A549 (cell line): ENCODE results near the gene PDLIM3.

ENCODE experiments used
- BHLHE40 ChIP-seq: IDR thresholded peaks from 2 replicates; pipeline ENCODE4 v1.6.1; 2012; ENCODE audit warnings: low read depth, low read length, inconsistent platforms
- CHD2 ChIP-seq: fragments of 150-350 bp; IDR thresholded peaks from 2 replicates; pipeline ENCODE4 v1.6.1; 2014; ENCODE audit warnings: low read length; ENCODE audit not compliant: partially characterized antibody
- CHD4 ChIP-seq: fragments of 200-600 bp; sonication (generic); IDR thresholded peaks from 2 replicates; pipeline ENCODE4 v1.6.1; 2016; ENCODE audit warnings: antibody characterized with exemption, mild to moderate bottlenecking, borderline replicate concordance
- EP300 ChIP-seq, 2 experiments: fragments of >200 bp; sonication (Bioruptor Twin); formaldehyde crosslinking; IDR thresholded peaks; 2 replicates in 1 of 2; 3 replicates in 1 of 2; pipeline ENCODE4 v1.6.1; 2016 to 2017
- HEYL ChIP-seq: fragments of 250-450 bp; sonication (Bioruptor Pico); IDR thresholded peaks from 2 replicates; pipeline ENCODE4 v1.8.0; 2021; ENCODE audit warnings: mild to moderate bottlenecking, moderate library complexity
- MAX ChIP-seq: IDR thresholded peaks from 2 replicates; pipeline ENCODE4 v1.6.1; 2012
- PHF8 ChIP-seq: fragments of 200-600 bp; sonication (generic); IDR thresholded peaks from 2 replicates; pipeline ENCODE4 v1.6.1; 2016; ENCODE audit warnings: low read depth, mild to moderate bottlenecking, antibody characterized with exemption, moderate library complexity, borderline replicate concordance
- POLR2A ChIP-seq: IDR thresholded peaks from 2 replicates; pipeline ENCODE4 v1.6.1; 2012; ENCODE audit warnings: mild to moderate bottlenecking, low read length
- RAD21 ChIP-seq, 2 experiments: fragments of >200 bp in 1 of 2; sonication (Bioruptor Twin) in 1 of 2; formaldehyde crosslinking in 1 of 2; IDR thresholded peaks in 1 of 2; conservative IDR thresholded peaks in 1 of 2; 2 replicates in 1 of 2; 3 replicates in 1 of 2; pipeline ENCODE4 v1.6.1; 2012 to 2018; ENCODE audit warnings: inconsistent platforms in 1 of 2
- RCOR1 ChIP-seq: fragments of 150-350 bp; IDR thresholded peaks from 2 replicates; pipeline ENCODE4 v1.6.1; 2014; ENCODE audit warnings: antibody characterized with exemption, low read length, low read depth
- REST ChIP-seq: fragments of 200-600 bp; sonication (generic); IDR thresholded peaks from 2 replicates; pipeline ENCODE4 v1.6.1; 2016; ENCODE audit warnings: antibody characterized with exemption, mild to moderate bottlenecking, moderate library complexity
- TF ChIP-seq, protein P1 (sequence below): IDR thresholded peaks from 2 replicates; pipeline ENCODE4 v1.6.1; 2012
- TF ChIP-seq, protein P2 (sequence below): fragments of 150-350 bp; IDR thresholded peaks from 2 replicates; pipeline ENCODE4 v1.6.1; 2014; ENCODE audit warnings: low read depth, mild to moderate bottlenecking, low read length
- TF ChIP-seq, protein P3 (sequence below): fragments of >200 bp; sonication (Bioruptor Twin); formaldehyde crosslinking; IDR thresholded peaks from 3 replicates; pipeline ENCODE4 v1.5.1; 2016

DNA sequence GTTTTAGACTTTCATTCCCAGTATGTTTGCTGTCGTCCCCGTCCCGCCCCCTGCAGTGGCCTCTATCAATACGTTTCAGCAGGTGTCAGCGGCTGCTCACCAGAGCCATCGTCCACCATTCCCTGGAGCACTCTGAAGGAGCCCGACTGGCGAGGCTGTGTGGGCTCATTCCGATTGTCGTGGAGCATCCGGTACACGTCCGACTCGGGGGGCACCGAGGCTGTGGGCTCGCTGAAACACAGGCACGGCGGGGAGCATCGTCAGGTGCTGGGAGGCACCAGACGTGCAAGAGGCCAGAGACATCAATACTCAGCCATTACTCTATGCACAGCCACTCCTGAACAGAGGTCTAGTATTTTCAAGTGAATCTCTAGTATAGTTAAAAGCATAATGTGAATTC, 28.9 kb downstream of the PDLIM3 start:
- no peak for TF ChIP-seq RAD21 (conservative IDR thresholded peaks at IDR 0.05 in 1 of 2, IDR thresholded peaks at IDR 0.05 in 1 of 2)
- TF ChIP-seq REST, result no peak
- no peak for TF ChIP-seq POLR2A
- no peak for TF ChIP-seq BHLHE40
- no peak for TF ChIP-seq EP300 (IDR thresholded peaks at IDR 0.05)
- no peak for TF ChIP-seq CHD4
- TF ChIP-seq, protein P1, sequence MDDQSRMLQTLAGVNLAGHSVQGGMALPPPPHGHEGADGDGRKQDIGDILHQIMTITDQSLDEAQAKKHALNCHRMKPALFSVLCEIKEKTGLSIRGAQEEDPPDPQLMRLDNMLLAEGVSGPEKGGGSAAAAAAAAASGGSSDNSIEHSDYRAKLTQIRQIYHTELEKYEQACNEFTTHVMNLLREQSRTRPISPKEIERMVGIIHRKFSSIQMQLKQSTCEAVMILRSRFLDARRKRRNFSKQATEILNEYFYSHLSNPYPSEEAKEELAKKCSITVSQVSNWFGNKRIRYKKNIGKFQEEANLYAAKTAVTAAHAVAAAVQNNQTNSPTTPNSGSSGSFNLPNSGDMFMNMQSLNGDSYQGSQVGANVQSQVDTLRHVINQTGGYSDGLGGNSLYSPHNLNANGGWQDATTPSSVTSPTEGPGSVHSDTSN, result no peak
- TF ChIP-seq MAX, result no peak
- no peak for TF ChIP-seq HEYL (CRISPR knock-in tag)
- no peak for TF ChIP-seq PHF8
- no peak for TF ChIP-seq CHD2
- TF ChIP-seq, protein P2, sequence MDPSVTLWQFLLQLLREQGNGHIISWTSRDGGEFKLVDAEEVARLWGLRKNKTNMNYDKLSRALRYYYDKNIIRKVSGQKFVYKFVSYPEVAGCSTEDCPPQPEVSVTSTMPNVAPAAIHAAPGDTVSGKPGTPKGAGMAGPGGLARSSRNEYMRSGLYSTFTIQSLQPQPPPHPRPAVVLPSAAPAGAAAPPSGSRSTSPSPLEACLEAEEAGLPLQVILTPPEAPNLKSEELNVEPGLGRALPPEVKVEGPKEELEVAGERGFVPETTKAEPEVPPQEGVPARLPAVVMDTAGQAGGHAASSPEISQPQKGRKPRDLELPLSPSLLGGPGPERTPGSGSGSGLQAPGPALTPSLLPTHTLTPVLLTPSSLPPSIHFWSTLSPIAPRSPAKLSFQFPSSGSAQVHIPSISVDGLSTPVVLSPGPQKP, result no peak
- TF ChIP-seq, protein P3, sequence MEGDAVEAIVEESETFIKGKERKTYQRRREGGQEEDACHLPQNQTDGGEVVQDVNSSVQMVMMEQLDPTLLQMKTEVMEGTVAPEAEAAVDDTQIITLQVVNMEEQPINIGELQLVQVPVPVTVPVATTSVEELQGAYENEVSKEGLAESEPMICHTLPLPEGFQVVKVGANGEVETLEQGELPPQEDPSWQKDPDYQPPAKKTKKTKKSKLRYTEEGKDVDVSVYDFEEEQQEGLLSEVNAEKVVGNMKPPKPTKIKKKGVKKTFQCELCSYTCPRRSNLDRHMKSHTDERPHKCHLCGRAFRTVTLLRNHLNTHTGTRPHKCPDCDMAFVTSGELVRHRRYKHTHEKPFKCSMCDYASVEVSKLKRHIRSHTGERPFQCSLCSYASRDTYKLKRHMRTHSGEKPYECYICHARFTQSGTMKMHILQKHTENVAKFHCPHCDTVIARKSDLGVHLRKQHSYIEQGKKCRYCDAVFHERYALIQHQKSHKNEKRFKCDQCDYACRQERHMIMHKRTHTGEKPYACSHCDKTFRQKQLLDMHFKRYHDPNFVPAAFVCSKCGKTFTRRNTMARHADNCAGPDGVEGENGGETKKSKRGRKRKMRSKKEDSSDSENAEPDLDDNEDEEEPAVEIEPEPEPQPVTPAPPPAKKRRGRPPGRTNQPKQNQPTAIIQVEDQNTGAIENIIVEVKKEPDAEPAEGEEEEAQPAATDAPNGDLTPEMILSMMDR, result no peak
- TF ChIP-seq RCOR1, result no peak
